HG03025 (cell line): Measurements from ENCODE around the gene TRAF1.

Experiments
- ATAC-seq: cut with Tn5 transposase; IDR thresholded peaks from one replicate; pipeline ENCODE4 v1.9.1; 2021; ENCODE audit warnings: mild to moderate bottlenecking, moderate library complexity; ENCODE audit not compliant: unreplicated experiment, low FRiP score

Gene TRAF1

DNA sequence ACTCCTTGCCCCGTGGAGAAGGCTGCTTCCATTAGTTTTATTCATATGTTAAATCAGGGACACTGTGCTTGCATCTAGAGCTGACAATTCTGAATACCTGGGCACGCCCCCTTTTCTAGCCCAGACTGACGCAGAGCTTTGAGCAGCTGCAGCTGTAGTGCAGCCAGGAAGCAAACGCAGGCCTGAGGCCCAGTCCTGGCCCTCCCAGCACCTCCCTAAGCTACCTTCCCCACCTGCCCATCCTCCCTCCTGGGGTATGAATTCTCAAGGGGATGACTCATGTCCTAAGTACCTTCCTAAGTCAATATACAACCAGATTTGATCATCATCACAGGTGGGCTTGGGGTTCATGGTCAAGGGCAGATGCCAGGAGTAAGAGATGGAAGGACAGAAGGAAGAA lies 53.1 kb downstream of the TRAF1 start:
- no peak for ATAC-seq

DNA sequence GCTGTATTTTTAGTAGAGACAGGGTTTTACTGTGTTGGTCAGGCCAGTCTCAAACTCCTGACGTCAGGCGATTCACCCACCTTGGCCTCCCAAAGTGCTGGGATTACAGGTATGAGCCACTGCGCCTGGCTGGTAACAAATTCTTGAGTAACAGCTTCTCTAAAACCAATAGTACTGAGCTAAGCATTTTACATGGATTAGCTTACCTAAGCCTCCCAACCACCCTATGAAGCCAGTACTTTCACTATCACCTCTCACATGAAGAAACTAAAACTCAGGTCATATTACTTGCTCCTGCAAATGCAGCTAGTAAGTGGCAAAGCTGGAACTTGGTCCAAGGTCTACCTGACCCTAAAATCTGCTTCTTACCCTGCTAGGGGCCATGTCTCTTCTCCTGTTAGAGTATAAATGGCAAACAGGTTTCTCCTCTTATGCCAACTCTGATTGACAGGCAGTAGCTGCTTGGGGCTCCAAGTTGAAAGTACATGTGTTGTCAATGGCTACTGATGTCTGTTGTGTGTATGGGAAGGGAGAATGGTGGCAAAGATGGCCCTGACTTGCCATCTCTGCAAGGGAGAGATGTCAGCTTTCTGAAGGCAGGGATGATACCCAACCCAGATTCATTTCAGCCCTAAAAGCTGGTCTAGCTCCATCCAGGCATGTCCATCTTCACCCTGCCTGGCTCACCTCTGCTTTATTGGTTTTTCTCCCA lies 53.6 kb downstream of the TRAF1 start:
- no peak for ATAC-seq

DNA sequence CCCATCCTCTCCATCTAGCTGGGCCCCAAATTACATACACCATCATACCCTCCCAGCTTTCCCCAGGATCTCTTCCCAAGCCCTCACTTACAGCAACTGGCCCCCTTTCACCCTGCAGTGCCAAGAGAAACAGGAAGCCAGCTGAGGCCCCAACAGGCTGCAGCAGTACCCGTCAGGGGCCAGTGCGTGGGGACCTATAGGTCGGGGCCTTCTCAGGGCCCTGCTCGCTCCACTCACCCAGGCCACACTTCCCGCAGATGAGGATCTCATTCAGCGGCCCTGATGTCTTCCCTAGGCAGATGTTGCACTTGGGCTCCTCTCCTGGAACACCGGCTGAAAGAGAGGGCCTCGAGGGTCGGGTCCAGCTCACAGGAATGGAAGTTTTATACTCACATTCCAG lies 56.4 kb downstream of the TRAF1 start:
- ATAC-seq = no peak

- ATAC-seq = no peak
Observed at GRCh38 chr9:120869726-120870125, 56.9 kb downstream of the TRAF1 start.

DNA sequence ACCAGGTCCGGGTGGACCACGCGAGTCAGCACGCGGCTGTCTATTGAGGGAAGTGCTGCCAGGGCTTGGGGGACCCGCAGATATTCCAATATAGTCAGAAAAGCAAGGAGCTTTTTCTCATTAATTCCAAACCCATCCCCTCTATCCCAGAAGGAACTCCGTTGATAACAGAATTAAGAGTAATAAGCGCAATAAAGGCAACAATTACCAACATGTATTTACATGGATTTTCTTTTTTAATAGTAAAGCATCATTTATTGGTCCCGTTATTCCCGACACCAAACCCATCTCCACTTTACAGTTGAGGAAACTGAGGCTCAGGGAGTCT lies 57.3 kb downstream of the TRAF1 start:
- ATAC-seq = no peak

- ATAC-seq = peak; percentile 73
Observed at GRCh38 chr9:120868676-120869359, 57.8 kb downstream of the TRAF1 start.

- ATAC-seq = no peak
Observed at GRCh38 chr9:120868339-120868675, 58.3 kb downstream of the TRAF1 start.

DNA sequence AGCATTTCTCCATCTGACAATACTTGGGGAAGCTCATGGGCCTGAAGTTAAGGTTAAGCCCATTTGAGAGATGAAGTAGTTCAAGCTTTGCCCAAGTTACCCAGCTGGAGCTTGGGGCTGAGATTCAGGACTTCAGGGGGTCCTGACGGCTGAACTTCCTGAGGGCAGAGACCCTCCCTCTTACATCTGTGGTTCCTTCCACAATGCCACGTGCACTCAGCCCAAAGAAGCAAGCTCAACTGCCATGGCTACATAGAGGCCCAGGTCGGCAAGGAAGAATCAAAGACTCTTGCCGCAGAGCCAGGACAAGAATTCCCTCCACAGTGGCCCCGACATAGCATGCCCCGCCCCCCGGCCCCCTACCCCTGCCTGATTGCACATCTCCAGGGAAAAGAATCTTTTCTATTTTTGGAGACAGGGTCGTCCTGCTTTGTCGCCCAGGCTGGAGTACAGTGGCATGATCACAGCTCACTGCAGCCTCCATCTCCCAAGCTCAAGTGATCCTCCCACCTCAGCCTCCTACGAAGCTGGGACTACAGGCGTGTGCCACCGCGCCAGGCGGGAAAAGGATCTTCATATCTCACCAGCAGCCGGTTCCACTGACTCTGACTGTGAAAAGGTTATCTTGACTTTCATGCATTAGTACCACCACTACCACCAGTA lies 58.8 kb downstream of the TRAF1 start:
- no peak for ATAC-seq

- no peak for ATAC-seq
Observed at GRCh38 chr9:120866651-120867050, 59.9 kb downstream of the TRAF1 start.

DNA sequence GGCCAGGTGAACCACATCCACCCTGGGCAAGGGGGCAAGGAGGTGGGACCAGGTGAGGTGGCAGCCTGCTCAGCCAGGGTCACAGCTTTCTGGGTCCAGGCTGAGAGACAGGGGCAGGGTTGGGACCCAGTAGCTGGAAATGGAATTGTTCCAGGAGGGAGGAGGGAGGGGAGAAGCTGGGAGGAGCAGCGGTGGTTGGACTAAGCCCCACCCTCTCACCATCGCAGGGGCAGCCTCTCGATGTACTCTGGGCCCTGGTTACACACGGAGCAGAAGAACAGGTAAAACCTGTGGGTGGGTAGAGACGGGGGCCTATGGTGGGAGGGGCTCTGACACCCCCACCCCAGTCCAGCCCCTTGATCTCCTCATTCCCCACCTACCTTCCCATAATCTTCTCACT lies 60.8 kb downstream of the TRAF1 start:
- no peak for ATAC-seq

DNA sequence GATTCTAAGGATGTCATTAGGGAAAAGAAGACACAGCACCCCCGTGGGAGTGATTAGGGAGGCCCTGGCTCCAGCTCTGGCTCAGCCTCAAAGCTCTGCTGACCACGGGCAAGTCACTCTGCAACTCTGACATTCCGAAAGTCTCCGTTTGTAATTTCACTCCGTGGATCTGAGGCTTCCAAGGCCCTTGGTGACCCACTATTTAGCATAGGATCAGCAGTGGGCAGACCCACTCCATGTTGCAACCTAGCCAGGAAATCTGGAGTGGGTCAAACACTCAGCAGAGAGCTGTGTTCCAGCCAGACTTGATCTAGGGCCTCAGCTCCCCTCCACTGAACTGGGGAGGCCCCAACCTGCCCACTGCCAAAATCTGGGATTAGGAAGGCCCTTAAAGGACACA lies 61.4 kb downstream of the TRAF1 start:
- no peak for ATAC-seq

DNA sequence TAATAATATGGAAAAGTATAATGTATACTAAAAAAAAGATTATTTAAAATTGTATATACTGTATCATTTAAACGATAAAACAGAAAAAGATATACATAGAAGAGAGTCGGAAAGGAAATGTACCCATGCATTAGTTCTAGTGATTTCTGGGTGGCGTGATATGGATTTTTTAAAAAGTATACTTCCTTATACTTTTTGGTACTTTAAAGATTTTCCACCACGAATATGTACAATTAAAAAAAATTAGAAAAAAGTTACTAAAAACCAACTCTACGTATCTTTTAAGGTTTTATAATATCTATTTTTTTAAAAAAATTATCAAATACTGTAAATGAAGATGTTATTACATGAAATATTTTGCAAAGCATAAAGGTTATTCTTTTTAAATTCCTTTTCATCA lies 61.9 kb downstream of the TRAF1 start:
- ATAC-seq = no peak

GRCh38 chr9:120863833-120864232 lies 62.8 kb downstream of the TRAF1 start:
- no peak for ATAC-seq

DNA sequence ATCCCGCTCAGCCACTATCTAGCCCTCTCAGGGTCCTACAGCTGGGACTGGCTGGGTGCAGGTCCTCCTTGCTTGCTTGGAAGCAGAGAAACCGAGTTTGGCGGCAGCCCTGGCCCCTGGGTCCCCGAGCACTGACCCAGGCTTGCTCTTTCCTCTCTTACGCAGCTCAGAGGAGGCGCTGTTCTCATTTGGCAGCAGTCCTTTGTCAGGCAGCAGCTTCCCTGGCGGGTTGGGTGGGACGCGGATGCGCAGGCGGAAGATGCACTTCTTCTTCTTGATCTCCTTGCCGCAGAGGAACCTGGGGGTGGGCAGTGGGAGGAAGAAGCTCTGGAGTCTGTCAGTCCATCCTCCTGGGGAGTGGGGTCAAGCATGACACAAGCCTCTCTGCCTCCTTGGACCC lies 64.1 kb downstream of the TRAF1 start:
- no peak for ATAC-seq

DNA sequence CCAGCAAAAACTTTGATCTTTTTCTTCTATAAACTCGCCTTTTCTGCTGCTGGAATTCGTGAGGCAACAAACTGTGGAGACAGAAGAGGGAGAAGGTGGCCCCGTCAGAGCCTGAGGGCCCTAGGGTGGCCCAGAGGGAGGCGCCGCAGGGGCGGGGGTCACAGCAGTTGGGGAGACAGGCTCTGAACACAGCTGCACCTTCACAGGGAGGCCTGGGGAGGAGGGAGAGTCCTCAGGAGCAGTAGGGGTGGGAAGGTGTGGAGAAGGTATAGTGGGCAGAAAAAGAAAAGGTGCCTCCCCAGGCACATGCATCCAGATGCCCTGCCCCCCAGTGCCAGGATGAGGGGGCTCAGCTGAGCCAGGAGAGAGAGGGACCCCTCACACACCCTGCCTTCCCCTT lies 64.7 kb downstream of the TRAF1 start:
- no peak for ATAC-seq

- no peak for ATAC-seq
Observed at GRCh38 chr9:120860083-120860482, 66.5 kb downstream of the TRAF1 start.

DNA sequence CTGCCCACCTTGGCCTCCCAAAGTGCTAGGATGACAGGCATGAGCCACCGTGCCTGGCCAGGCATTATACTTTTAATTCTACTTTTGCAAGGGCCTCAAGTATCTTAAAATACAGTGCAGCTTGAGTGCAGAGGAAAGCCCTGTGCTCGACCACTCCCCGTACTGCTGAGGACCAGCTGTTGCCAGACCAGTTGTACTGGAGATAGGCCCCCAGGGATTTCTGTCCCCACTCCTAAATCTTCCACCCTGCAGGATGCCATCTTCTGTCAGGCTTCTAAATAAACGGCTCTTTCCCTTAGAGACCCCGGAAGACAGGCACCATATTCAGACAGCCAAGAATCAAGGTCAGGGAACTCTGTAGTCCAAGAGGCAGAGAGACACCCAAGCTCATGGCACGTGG lies 67.2 kb downstream of the TRAF1 start:
- ATAC-seq = no peak

- ATAC-seq = no peak
Observed at GRCh38 chr9:120857902-120858301, 68.7 kb downstream of the TRAF1 start.

DNA sequence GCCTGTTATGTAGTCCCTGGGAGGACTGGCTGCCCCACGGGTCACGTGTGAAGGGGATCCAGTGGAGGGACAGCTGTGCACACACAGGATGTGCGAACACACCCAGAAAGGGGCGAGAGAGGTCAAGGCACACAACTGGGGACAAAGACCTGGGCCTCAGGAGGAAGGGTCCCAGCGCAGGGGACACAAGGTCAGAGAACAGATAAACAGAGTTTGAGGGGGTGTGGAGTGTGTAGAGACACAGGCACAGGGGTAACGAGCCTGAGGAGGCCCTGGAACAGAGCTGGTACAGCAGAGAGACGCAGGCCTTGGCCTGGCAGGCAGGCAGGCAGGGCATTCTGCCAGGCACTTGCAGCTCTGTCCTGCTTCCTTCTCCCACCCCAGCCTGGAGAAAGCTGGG lies 69.1 kb downstream of the TRAF1 start:
- no peak for ATAC-seq

DNA sequence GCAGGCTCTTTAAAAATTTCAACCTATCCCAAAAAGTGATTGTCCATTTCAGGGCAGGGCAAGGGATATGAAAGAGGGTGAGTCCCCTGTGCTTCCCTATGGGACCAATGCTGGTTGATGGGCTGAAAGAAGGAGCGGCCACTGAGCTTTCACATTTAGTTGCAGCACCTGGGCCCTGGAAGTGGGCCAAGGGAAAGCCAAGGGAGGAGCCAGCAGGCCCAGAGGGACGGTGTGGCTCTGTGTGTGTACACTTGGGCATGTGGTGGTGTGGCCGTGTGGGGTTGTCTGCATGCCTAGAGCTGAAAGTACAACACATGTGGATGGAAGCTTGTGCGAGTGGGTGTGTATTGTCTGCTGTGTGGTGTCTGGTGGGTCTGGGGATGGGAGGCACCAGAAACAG lies 69.9 kb downstream of the TRAF1 start:
- no peak for ATAC-seq

DNA sequence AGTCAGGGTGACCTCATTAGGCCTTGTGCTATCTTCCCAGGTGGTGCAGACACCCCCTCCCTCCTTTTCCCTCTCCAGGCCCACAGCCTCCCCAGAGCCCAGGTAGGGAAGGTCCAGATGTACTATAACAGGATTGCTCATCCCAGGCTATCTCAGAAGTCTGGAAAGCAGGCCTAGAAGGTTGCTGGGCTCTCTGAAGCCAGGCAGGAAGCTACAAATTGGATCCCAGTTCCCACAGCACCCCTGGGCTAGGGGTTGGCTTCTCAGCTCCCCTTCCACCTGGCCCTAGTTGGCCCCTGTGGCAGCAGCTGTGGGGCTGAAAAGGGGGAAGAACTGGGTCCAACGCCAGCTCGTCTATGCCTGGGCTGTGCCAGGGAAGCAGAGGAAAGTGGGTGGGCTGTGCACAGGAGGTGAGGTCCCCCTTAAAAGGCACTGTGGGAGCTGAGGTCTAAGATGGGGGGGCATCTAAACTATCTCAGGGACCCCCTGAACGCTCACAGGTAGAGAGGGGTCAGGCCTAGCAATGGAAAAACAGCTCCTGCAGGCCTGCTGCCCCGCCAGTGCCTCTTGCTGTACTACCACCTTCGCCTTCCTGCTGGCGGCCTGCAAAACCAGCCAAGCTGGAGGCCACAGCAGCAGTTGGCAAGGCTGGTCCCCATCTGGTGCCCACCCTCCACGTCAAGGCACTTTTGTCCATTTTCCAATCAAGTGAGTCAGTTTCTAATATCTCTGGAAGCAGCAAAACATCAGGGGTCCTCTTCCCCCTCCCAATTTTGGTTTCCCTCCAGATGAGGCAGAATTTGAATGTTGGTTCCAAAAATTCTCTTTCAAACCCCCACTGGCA lies 70.5 kb downstream of the TRAF1 start:
- ATAC-seq = no peak
